Heart left ventricle (tissue), 13 donors: ENCODE measurements around the gene PRDM16.

ENCODE experiments used
- POLR2A ChIP-seq, 2 donors: fragments of 450-650 bp; IDR thresholded peaks; one replicate each; pipeline ENCODE4 v1.6.1; 2017; ENCODE audit warnings: antibody characterized with exemption in 2 of 2, mild to moderate bottlenecking in 2 of 2, moderate library complexity in 2 of 2
- TF ChIP-seq, protein P1 (sequence below), 12 donors: fragments of 200-600 bp; sonication (generic) in 4 of 12; IDR thresholded peaks; one replicate each; pipeline versions ENCODE4 v1.5.0 to v1.8.0; 2018 to 2022; ENCODE audit warnings: antibody characterized with exemption in 12 of 12, mild to moderate bottlenecking in 5 of 12
- donor health status: ischemic (EF 13 %, LVEDD 7.1; RV severe dilation, severe dysfunction).
- donor health status: DM: no; HTN: yes; CAD: no.
- donor health status: DM: no; HTN: no; CAD: no.
- donor health status: ischemic (EF 25% LVEDD 6.9; RV normal size, moderate dysfunction).
- donor health status: ischemic (EF 25% LVEDD 5.7; RV mildly dilated, moderate dysfunction).
- donor health status: ischemic (EF 35%, LVEDD 5.7; RV mildly dilated, moderate dysfunction).
- donor health status: nonischemic (EF 11% LVEDD 7.7; RV severe dilation, severe dysfunction).
- donor health status: DM: yes; HTN: yes; CAD: no.
- donor health status: PGD.
- donor health status: ischemic (EF 29% LVEDD 5.4; RV normal size, mild dysfunction).
- donor health status: nonischemic (EF 23%, LVEDD 6.1; RV moderate dilation, normal function).

GRCh38 chr1:3217979-3218679 lies 149.1 kb downstream of the PRDM16 start:
- TF ChIP-seq, protein P1, sequence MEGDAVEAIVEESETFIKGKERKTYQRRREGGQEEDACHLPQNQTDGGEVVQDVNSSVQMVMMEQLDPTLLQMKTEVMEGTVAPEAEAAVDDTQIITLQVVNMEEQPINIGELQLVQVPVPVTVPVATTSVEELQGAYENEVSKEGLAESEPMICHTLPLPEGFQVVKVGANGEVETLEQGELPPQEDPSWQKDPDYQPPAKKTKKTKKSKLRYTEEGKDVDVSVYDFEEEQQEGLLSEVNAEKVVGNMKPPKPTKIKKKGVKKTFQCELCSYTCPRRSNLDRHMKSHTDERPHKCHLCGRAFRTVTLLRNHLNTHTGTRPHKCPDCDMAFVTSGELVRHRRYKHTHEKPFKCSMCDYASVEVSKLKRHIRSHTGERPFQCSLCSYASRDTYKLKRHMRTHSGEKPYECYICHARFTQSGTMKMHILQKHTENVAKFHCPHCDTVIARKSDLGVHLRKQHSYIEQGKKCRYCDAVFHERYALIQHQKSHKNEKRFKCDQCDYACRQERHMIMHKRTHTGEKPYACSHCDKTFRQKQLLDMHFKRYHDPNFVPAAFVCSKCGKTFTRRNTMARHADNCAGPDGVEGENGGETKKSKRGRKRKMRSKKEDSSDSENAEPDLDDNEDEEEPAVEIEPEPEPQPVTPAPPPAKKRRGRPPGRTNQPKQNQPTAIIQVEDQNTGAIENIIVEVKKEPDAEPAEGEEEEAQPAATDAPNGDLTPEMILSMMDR (IDR thresholded peaks at IDR 0.05) = no peak
- TF ChIP-seq POLR2A (IDR thresholded peaks at IDR 0.05) = no peak
